Gastroesophageal sphincter (tissue), 4 donors: ENCODE results near the gene RGCC. TPM values are rescaled to one million over a fixed set of nuclear protein-coding genes. Genes with fewer than 3 reads are reported as not detected.

Experiments
- ATAC-seq: fragments of 150-250 bp; one replicate; pipeline ENCODE4 v1.9.1; 2016; ENCODE audit warnings: mild to moderate bottlenecking, moderate library complexity
- H3K27ac ChIP-seq, 4 donors: fragments of 200-600 bp; sonication (generic) in 3 of 4; 1 replicate in 3 of 4; 2 replicates in 1 of 4; pipeline ENCODE4 v1.5.1; 2016 to 2019
- H3K27me3 ChIP-seq: fragments of 200-600 bp; sonication (generic); one replicate; pipeline ENCODE4 v1.5.1; 2019
- H3K36me3 ChIP-seq, 2 donors: fragments of 200-600 bp; sonication (generic); one replicate each; pipeline ENCODE4 v1.5.1; 2019; ENCODE audit warnings: control low read depth in 1 of 2
- H3K4me1 ChIP-seq, 3 donors: fragments of 200-600 bp; sonication (generic); 1 replicate in 2 of 3; 2 replicates in 1 of 3; pipeline ENCODE4 v1.5.1; 2016 to 2019; ENCODE audit warnings: control low read depth in 2 of 3
- H3K4me3 ChIP-seq, 2 donors: fragments of 200-600 bp; sonication (generic); one replicate each; pipeline ENCODE4 v1.5.1; 2019; ENCODE audit warnings: mild to moderate bottlenecking in 1 of 2, moderate library complexity in 1 of 2
- H3K9me3 ChIP-seq, 3 donors: fragments of 200-600 bp; sonication (generic); one replicate each; pipeline ENCODE4 v1.5.1; 2017 to 2019; ENCODE audit warnings: control low read depth in 2 of 3
- CTCF ChIP-seq, 4 experiments: fragments of 200-600 bp in 2 of 4; fragments of 450-650 bp in 2 of 4; sonication (generic) in 1 of 4; IDR thresholded peaks; one replicate each; pipeline ENCODE4 v1.5.1; 2017 to 2019; ENCODE audit warnings: antibody characterized with exemption in 4 of 4, mild to moderate bottlenecking in 2 of 4, moderate library complexity in 2 of 4
- EP300 ChIP-seq: sonication (generic); formaldehyde crosslinking; IDR thresholded peaks from one replicate; pipeline ENCODE4 v1.6.1; 2017; ENCODE audit warnings: antibody characterized with exemption, mild to moderate bottlenecking
- POLR2A ChIP-seq, 2 donors: fragments of 450-650 bp; IDR thresholded peaks; one replicate each; pipeline ENCODE4 v1.6.1; 2017; ENCODE audit warnings: antibody characterized with exemption in 2 of 2, mild to moderate bottlenecking in 2 of 2, moderate library complexity in 1 of 2
- POLR2AphosphoS5 ChIP-seq: sonication (generic); formaldehyde crosslinking; IDR thresholded peaks from one replicate; pipeline ENCODE4 v1.6.1; 2017; ENCODE audit warnings: antibody characterized with exemption
- WGBS, 2 donors: methylation state at CpG; one replicate each; pipeline ENCODE4 v1.1.5; 2018; ENCODE audit warnings: low coverage in 1 of 2; 5-methylcytosine and 5-hydroxymethylcytosine counted together
- total RNA-seq, 4 donors: library from RNA; depleted of rRNA; stranded (reverse); fragments of >200 nt; gene quantifications; one replicate each; pipeline ENCODE4 v1.1.0, GENCODE V29; 2016

RGCC gene
- total RNA-seq, 4 donors from 2014 or later: 40.5 to 97.6 (median 59.9) TPM

- 40 to 73% methylated on average over 1 to 3 of the region's 3 CpGs for WGBS, 2 donors
- no peaks in the 10 kb centered on the region for H3K36me3 ChIP-seq
- no peak for TF ChIP-seq CTCF (IDR thresholded peaks at IDR 0.05)
- no peak for TF ChIP-seq POLR2AphosphoS5
- no peak for TF ChIP-seq POLR2A (IDR thresholded peaks at IDR 0.05)
- TF ChIP-seq EP300: no peak
- ATAC-seq: no peak
- H3K9me3 ChIP-seq: peaks cover 0 to 12% (median 0%) of the 10 kb centered on the region in 3 donors
- peaks cover 0 to 7% (median 6%) of the 10 kb centered on the region in 3 donors for H3K4me1 ChIP-seq
- H3K27me3 ChIP-seq: no peaks in the 10 kb centered on the region
- H3K27ac ChIP-seq: no peak overlapping the region
- H3K4me3 ChIP-seq: no peak overlapping the region
Observed at GRCh38 chr13:41490371-41491015, 33.1 kb downstream of the RGCC start.

- no peaks in the 10 kb centered on the region for H3K36me3 ChIP-seq
- peaks cover 0 to 7% (median 0%) of the 10 kb centered on the region in 3 donors for H3K9me3 ChIP-seq
- ATAC-seq: no peak
- H3K4me3 ChIP-seq: no peak overlapping the region
- no peak for TF ChIP-seq EP300
- no peak for TF ChIP-seq CTCF (IDR thresholded peaks at IDR 0.05)
- no peak for TF ChIP-seq POLR2A (IDR thresholded peaks at IDR 0.05)
- TF ChIP-seq POLR2AphosphoS5: no peak
- H3K27me3 ChIP-seq: no peaks in the 10 kb centered on the region
- peaks cover 0 to 16% (median 6%) of the 10 kb centered on the region in 3 donors for H3K4me1 ChIP-seq
- H3K27ac ChIP-seq: no peak overlapping the region
Observed at GRCh38 chr13:41491436-41491835, 34.1 kb downstream of the RGCC start.

GRCh38 chr13:41492432-41493260, 35.3 kb downstream of the RGCC start:
- Histone ChIP-seq H3K9me3 (peaks cover 0 to 7% (median 0%) of the 10 kb centered on the region in 3 donors), H3K4me3 (no peak overlapping the region), H3K27ac (no peak overlapping the region), H3K36me3 (no peaks in the 10 kb centered on the region), H3K4me1 (peaks cover 0 to 23% (median 6%) of the 10 kb centered on the region in 3 donors), H3K27me3 (no peaks in the 10 kb centered on the region)
- no peak for ATAC-seq
- 68 to 70% methylated on average over 3 to 4 of the region's 4 CpGs for WGBS, 2 donors
- TF ChIP-seq POLR2A (IDR thresholded peaks at IDR 0.05): no peak
- TF ChIP-seq CTCF (IDR thresholded peaks at IDR 0.05): no peak
- TF ChIP-seq POLR2AphosphoS5: no peak
- no peak for TF ChIP-seq EP300

- TF ChIP-seq POLR2A (IDR thresholded peaks at IDR 0.05): no peak
- TF ChIP-seq POLR2AphosphoS5: no peak
- no peak for TF ChIP-seq CTCF (IDR thresholded peaks at IDR 0.05)
- TF ChIP-seq EP300: no peak
- Histone ChIP-seq H3K27ac (no peak overlapping the region), H3K27me3 (no peaks in the 10 kb centered on the region), H3K4me3 (no peak overlapping the region), H3K9me3 (peaks cover 0 to 7% (median 0%) of the 10 kb centered on the region in 3 donors), H3K36me3 (no peaks in the 10 kb centered on the region), H3K4me1 (peaks cover 0 to 23% (median 6%) of the 10 kb centered on the region in 3 donors)
- 68% methylated on average over 4 of the region's 6 CpGs; no CpG with 5 or more reads in 1 of the 2 donors for WGBS, 2 donors
- no peak for ATAC-seq
Observed at GRCh38 chr13:41494202-41494601, 36.9 kb downstream of the RGCC start.
